ENCODE data around the gene SHCBP1L. TPM values are rescaled to one million over a fixed set of nuclear protein-coding genes. Genes with fewer than 3 reads are reported as not detected.

SHCBP1L gene
- total RNA-seq, 6 experiments from 2014 or later, result not detected

GRCh38 chr1:182985876-182986275 is 32.9 kb upstream of the SHCBP1L start:
- Histone ChIP-seq H3K9me3 (no peaks in the 10 kb centered on the region), H3K4me3 (no peak overlapping the region), H3K36me3 (no peaks in the 10 kb centered on the region), H3K4me1 (no peaks in the 10 kb centered on the region), H3K27ac (no peak overlapping the region), H3K27me3 (no peaks in the 10 kb centered on the region)
- TF ChIP-seq, protein P1, sequence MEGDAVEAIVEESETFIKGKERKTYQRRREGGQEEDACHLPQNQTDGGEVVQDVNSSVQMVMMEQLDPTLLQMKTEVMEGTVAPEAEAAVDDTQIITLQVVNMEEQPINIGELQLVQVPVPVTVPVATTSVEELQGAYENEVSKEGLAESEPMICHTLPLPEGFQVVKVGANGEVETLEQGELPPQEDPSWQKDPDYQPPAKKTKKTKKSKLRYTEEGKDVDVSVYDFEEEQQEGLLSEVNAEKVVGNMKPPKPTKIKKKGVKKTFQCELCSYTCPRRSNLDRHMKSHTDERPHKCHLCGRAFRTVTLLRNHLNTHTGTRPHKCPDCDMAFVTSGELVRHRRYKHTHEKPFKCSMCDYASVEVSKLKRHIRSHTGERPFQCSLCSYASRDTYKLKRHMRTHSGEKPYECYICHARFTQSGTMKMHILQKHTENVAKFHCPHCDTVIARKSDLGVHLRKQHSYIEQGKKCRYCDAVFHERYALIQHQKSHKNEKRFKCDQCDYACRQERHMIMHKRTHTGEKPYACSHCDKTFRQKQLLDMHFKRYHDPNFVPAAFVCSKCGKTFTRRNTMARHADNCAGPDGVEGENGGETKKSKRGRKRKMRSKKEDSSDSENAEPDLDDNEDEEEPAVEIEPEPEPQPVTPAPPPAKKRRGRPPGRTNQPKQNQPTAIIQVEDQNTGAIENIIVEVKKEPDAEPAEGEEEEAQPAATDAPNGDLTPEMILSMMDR (IDR thresholded peaks at IDR 0.05), result no peak
- TF ChIP-seq POLR2A (IDR thresholded peaks at IDR 0.05), result no peak
- intact Hi-C loops (cut with DNase I), result no loop called here
- DNase-seq, result no peak
- ATAC-seq, result no peak
- WGBS (ENCODE audit: insufficient coverage, low coverage, low lambda C conversion rate, missing lambda C conversion rate), result 50% methylated on average over 1 of the region's 1 CpG

GRCh38 chr1:182984621-182985020 is 31.7 kb upstream of the SHCBP1L start:
- Histone ChIP-seq H3K4me3 (no peak overlapping the region), H3K36me3 (no peaks in the 10 kb centered on the region), H3K27ac (no peak overlapping the region), H3K4me1 (no peaks in the 10 kb centered on the region), H3K9me3 (no peaks in the 10 kb centered on the region), H3K27me3 (no peaks in the 10 kb centered on the region)
- DNase-seq (no peak), ATAC-seq (no peak)
- 80% methylated on average over 1 of the region's 1 CpG for WGBS (ENCODE audit: insufficient coverage, low coverage, low lambda C conversion rate, missing lambda C conversion rate)
- no peak for TF ChIP-seq POLR2A (IDR thresholded peaks at IDR 0.05)
- intact Hi-C loops (cut with DNase I), result no loop called here

DNA sequence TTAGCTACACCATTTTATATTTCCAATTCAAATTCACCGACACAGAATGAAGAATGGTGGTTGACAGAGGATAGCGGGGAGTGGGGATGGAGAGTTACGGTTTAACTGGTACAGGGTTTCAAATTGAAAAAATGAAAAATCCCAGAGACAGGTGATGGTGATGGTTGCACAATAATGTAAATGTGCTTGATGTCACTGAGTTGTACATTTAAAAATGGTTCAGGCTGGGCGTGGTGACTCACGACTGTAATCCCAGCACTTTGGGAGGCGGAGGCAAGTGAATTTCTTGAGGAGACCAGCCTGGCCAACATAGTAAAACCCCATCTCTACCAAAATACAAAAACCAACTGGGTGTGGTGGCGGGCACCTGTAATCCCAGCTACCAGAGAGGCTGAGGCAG is 31.2 kb upstream of the SHCBP1L start:
- intact Hi-C loops (cut with DNase I), result no loop called here
- no peaks in the 10 kb centered on the region for H3K9me3 ChIP-seq
- H3K4me3 ChIP-seq, result no peak overlapping the region
- H3K27me3 ChIP-seq, result no peaks in the 10 kb centered on the region
- DNase-seq, result no peak
- 83% methylated on average over 5 of the region's 7 CpGs for WGBS (ENCODE audit: insufficient coverage, low coverage, low lambda C conversion rate, missing lambda C conversion rate)
- no peak for ATAC-seq
- no peaks in the 10 kb centered on the region for H3K4me1 ChIP-seq
- H3K36me3 ChIP-seq, result no peaks in the 10 kb centered on the region
- no peak for TF ChIP-seq POLR2A (IDR thresholded peaks at IDR 0.05)
- TF ChIP-seq, protein P1 (IDR thresholded peaks at IDR 0.05), result no peak
- no peak overlapping the region for H3K27ac ChIP-seq

DNA sequence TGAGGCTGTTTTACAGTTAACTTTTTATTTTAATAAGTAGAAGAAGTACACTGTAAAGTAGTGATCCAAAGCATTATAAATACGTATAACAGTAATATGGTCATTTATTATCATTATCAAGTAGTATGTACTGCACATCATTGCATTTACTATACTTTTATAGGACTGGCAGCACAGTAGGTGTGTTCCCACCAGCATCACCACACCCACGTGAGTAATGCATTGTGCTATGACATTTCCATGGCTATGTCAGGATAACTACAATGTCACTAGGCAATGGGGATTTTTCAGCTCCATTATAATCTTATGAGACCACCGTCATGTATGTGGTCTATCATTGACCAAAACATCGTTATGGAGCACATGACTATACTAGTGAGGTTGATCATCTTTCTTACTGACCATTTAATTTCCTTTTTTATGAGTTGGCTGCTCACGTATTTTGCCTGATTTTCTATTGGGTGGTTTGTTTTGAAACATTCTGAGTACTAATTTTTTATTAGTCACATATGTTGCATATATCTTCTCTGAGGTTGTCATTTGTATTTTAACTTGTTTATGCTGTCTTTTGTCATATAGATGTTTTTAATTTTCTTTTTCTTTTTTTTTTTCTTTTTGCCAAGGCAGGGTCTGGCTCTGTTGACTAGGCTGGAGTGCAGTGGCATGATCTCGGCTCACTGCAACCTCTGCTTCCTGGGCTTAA is 25.3 kb upstream of the SHCBP1L start:
- H3K4me3 ChIP-seq, result no peak overlapping the region
- H3K36me3 ChIP-seq, result no peaks in the 10 kb centered on the region
- no peaks in the 10 kb centered on the region for H3K27me3 ChIP-seq
- TF ChIP-seq, protein P1 (IDR thresholded peaks at IDR 0.05), result no peak
- TF ChIP-seq POLR2A (IDR thresholded peaks at IDR 0.05), result no peak
- ATAC-seq (no peak), DNase-seq (no peak)
- intact Hi-C loops (cut with DNase I), result no loop called here
- no peak overlapping the region for H3K27ac ChIP-seq
- H3K4me1 ChIP-seq, result no peaks in the 10 kb centered on the region
- no peaks in the 10 kb centered on the region for H3K9me3 ChIP-seq
- 83% methylated on average over 5 of the region's 6 CpGs for WGBS (ENCODE audit: insufficient coverage, low coverage, low lambda C conversion rate, missing lambda C conversion rate)

DNA sequence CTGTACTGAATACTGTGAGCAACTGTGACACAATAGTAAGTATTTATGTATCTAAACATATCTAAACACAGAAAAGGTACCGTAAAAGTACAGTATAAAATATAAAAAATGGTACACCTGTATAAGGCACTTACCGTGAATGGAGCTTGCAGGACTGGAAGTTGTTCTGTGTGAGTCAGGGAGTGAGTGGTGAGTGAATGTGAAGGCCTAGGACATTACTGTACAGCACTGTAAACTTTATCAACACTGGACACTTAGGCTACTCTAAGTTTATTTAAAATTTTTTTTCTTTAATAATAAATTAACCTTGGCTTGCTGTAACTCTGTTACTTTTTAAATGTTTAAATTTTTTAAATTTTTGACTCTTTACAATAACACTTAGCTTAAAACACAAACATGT is 24.5 kb upstream of the SHCBP1L start:
- DNase-seq (no peak), ATAC-seq (no peak)
- Histone ChIP-seq H3K4me3 (no peak overlapping the region), H3K36me3 (no peaks in the 10 kb centered on the region), H3K4me1 (no peaks in the 10 kb centered on the region), H3K9me3 (no peaks in the 10 kb centered on the region), H3K27me3 (no peaks in the 10 kb centered on the region), H3K27ac (no peak overlapping the region)
- WGBS (ENCODE audit: insufficient coverage, low coverage, low lambda C conversion rate, missing lambda C conversion rate), result 88% methylated on average over 2 of the region's 2 CpGs
- TF ChIP-seq, protein P1 (IDR thresholded peaks at IDR 0.05), result no peak
- TF ChIP-seq POLR2A (IDR thresholded peaks at IDR 0.05), result no peak
- intact Hi-C loops (cut with DNase I), result no loop called here

All from right lobe of liver (tissue), 6 donors.